Activated gamma-delta T cell (primary cell): ENCODE data around the gene RPUSD4.

Source experiments
- DNase-seq: peaks from one replicate; lab custom pipeline; 2025; lab: John Stamatoyannopoulos, UW

The RPUSD4 gene

GRCh38 chr11:126182787-126183445 lies 28.5 kb downstream of the RPUSD4 start:
- no peak for DNase-seq

GRCh38 chr11:126181939-126182730 lies 29.3 kb downstream of the RPUSD4 start:
- DNase-seq: no peak

- no peak for DNase-seq
Observed at GRCh38 chr11:126176853-126177470, 34.5 kb downstream of the RPUSD4 start.

- DNase-seq: no peak
Observed at GRCh38 chr11:126175393-126175792, 36.1 kb downstream of the RPUSD4 start.

GRCh38 chr11:126174816-126175215 lies 36.6 kb downstream of the RPUSD4 start:
- no peak for DNase-seq

- DNase-seq: no peak
Observed at GRCh38 chr11:126173257-126173656, 38.2 kb downstream of the RPUSD4 start.

GRCh38 chr11:126172596-126173038 lies 38.8 kb downstream of the RPUSD4 start:
- no peak for DNase-seq

GRCh38 chr11:126169291-126169690 lies 42.2 kb downstream of the RPUSD4 start:
- DNase-seq: no peak

- DNase-seq: no peak
Observed at GRCh38 chr11:126167488-126167887, 44.0 kb downstream of the RPUSD4 start.

GRCh38 chr11:126166413-126166812 lies 45.0 kb downstream of the RPUSD4 start:
- no peak for DNase-seq

- DNase-seq: no peak
Observed at GRCh38 chr11:126165757-126166156, 45.7 kb downstream of the RPUSD4 start.

GRCh38 chr11:126165311-126165720 lies 46.1 kb downstream of the RPUSD4 start:
- DNase-seq: no peak

- DNase-seq: no peak
Observed at GRCh38 chr11:126164781-126165180, 46.7 kb downstream of the RPUSD4 start.

GRCh38 chr11:126163779-126164178 lies 47.7 kb downstream of the RPUSD4 start:
- DNase-seq: no peak

GRCh38 chr11:126163074-126163700 lies 48.3 kb downstream of the RPUSD4 start:
- DNase-seq: no peak

- no peak for DNase-seq
Observed at GRCh38 chr11:126162306-126163030, 49.0 kb downstream of the RPUSD4 start.

- no peak for DNase-seq
Observed at GRCh38 chr11:126161023-126161391, 50.4 kb downstream of the RPUSD4 start.

- no peak for DNase-seq
Observed at GRCh38 chr11:126160345-126161022, 51.0 kb downstream of the RPUSD4 start.

GRCh38 chr11:126159719-126160344 lies 51.6 kb downstream of the RPUSD4 start:
- no peak for DNase-seq

- no peak for DNase-seq
Observed at GRCh38 chr11:126158054-126158791, 53.2 kb downstream of the RPUSD4 start.
